GM18909 (cell line): ENCODE measurements around the gene GNG7.
A peak's percentile ranks its signal among the peaks of the same experiment; 100 is the strongest.
"Not testable (repeated sequence)": the region's sequence is repeated elsewhere in the genome, so short reads cannot be mapped to it uniquely, and the experiment has no call there.

ENCODE experiments used
- ATAC-seq: cut with Tn5 transposase; IDR thresholded peaks from one replicate; pipeline ENCODE4 v1.9.1; 2021; ENCODE audit warnings: mild to moderate bottlenecking; ENCODE audit not compliant: unreplicated experiment, poor library complexity

The GNG7 gene

DNA sequence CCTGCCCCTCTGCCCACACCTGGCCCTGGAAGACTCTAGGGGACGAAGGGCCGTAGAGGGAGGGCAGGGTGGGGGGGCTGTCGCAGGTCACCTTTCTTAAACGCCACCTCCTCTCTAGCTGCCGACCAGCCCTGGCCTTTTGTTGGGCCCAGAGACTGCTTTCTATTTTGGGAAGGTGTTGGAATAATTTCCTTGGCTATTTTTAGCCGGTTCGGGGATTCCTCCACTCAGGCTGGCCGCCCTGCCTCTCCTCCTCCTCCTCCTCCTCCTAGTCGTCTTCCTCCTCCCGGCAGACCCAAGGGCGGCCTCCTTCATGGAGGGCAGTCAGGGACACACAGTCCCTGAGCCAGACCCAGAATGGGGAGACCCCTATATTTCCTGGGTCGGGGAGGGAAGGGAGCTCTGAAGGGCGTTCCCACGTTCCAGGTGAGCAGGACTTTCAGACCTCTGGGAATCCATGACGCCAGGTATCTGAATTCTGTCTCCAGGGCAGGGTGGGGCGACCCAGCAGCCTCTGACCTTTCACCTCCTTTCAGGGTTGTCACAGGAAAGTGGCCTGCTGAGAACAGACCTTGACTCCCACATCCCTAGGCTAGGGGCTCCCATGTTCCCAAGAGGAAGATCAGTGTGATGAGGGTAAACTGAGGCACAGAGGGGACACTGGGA lies 206.7 kb downstream of the GNG7 start:
- ATAC-seq, result no peak

DNA sequence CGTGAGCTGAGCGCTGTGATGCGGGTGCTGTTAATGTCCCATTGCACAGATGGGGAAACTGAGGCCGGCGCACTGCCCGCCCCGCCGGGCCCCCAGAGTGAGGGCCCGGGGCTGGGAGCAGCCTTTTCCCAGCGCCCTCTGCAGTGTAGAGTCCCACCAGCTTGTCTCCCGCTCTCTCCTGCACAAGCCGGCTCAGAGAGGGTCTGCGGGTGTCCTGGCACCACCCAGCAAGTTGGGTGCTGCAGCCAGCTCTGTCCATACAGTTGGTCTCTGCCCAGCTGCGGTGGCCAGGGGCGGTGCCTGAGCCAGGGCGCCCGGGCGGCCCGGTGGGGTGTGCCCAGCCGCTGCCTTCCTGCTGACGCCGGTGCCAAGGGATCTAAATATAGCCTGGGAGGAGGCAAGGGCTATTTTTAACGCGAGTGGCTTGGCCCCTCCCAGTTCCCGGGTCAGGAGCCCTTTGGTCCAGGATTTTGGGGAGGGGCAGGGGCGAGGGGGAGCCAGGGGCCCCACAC lies 207.3 kb downstream of the GNG7 start:
- no peak for ATAC-seq

DNA sequence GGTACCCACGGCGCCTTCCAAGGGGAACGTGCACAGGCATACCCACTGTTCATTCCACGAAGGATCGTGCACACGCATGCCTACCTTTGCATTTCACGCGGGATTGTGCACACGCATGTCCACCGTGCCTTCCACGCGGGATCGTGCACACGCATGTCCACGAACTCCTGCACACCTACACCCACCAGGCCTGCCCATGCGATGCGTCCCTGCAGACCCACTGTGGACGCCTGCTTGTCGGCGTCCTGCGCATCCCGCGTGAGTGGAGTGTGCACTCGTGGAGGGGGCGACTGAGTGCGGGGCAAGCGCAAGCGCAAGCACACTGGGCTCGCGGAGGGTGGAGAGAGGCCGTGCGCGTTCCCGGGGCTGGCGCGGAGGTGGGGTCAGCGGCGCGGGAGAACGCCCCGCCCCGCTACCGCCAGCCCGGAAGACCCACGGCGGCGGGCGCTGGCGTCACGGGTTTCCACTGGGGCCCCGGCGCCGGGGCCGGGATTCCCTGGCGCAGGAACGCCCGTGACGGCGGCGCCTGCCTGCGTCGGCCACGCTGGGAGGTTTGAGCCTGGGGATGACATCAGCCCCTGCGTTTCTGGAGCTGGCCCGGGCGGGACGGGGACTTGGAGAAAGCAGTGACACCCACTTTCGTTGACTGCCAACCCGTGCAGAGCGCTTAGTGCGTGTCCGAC lies 207.9 kb downstream of the GNG7 start:
- ATAC-seq, result peak; percentile 59

DNA sequence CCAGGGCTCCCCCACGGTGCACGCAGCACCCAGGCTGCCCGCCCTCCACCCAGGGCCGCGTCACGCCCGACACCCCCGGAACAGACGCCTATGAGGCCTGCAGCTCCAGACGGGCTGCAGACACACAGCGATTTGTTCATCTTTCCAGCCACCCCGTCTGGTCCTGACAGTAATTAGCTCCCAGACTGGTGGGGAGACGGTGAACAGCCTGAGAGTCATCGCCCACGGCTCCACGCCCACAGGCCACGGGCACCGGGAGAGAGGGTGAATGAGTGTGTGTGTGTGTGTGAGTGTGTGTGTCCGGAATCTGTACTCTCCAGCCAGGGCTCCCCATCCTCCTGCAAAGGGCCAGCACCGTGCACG lies 208.4 kb downstream of the GNG7 start:
- ATAC-seq, result no peak

DNA sequence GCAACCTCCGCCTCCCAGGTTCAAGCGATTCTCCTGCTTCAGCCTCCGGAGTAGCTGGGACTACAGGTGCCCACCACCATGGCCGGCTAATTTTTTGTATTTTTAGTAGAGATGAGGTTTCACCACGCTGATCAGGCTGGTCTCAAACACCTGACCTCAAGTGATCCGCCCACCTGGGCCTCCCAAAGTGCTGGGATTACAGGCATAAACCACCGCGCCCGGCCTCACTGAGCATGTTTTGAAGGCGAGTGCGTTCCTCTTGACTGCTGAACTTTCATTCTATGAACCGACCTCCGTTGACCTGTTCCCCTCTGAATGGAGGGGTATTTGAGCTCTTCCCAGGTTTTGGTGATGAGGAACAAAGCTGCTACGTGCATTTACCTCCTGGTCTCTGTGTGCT lies 209.0 kb downstream of the GNG7 start:
- not testable (repeated sequence) for ATAC-seq

DNA sequence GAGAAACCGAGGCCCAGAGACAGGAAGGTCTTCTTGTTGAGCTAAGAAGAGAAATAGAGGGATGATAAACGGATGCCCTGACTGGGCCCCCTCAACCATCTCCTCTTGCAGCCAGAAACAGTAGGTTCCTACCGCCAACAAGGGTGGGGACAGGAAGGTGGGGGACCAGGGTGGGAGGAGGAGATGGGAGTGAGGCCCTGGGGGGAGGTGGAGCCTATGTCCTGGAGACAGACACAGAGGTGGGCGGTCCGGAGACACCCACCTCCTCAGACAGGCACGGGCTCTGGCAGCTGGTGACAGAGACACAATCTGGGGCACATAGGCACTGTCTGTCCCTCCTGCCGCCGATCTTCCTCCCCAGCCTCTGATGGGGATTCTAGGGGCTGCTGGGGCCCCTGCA lies 209.6 kb downstream of the GNG7 start:
- no peak for ATAC-seq

DNA sequence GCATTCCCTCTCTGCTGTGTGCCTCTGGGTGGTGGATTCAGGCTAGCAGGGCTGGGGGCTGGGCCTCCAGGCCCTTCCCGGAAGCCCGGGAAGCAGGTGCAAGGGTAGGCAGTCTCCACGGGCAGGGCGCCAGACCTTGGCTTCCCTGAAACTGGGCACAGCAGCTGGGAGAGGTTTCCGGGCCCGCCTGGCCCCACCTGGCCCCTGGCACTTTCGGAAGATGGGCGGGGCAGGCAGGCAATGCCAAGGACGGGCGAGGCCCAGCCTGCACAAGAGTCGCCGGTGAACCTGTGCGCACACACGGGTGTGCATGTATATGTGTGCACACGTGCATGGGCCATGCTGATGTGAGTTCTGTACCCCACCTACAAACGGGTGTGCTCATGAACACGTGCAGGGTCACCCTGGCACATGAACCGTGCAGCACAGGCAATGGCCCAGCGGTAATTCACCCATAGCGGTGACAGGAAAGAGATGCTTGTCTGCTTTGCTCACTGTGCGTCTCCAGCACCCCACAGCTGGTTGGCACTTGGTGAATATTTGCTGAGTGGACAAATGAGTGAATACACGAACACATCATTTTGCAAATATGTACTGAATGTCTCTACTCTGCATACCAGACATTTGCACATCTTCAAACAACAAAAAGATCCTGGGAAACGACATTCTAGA lies 211.2 kb downstream of the GNG7 start:
- no peak for ATAC-seq

DNA sequence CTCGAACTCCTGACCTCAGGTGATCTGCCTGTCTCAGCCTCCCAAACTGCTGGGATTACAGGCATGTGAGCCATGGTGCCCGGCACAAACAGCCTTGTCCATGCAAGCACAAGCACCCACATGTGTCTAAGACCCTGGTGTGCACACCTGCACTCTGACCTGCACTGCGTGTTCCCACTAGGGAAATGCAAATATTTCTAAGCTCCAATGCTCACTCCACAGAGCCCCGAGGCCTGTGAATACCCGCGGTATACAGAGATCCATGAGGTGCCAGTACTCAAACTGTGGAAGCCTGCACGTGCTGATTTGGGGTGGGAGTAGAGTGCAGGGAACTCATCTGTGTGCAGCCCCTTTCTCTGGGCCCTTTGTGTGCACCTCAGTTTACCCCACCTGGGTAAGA lies 211.8 kb downstream of the GNG7 start:
- no peak for ATAC-seq

DNA sequence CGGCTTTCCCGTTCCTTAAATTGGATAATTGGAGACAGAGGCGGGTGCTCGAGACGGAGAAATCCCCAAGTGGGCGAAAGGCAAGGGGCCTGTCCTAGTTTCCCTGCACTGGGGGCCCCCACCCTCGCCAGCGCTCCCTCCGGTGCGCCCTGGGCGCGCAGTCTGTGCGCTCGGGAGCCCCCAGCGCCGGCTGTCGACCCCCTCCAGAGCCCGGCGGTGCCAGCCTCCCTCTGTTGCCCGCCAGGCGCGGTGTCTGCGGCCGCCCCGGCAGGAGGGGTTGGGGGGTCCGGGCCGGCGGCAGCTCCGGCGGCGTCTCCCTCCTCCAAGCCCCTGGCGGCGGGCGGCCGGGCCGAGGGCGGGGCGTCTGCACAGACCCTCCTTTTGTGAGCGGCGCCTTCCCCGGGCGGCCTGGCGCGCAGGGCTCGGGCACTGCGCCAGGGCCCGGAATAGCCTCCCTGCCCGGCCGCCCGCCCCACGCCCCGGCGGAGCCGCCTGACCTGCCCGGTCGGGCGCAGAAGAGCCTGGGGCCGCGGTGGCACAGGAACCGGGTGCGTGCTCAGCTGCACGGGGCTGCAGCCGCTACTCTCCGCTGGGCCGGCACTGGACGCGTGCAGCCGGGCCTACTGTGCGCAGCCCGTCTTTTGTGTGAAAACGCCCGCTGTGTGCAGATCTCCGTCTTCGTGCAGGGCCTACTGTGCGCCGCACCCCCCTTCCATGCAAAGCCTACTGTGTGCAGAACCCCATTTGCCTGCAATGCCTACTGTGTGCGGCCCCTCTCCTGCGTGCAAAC lies 213.4 kb downstream of the GNG7 start:
- ATAC-seq, result no peak

DNA sequence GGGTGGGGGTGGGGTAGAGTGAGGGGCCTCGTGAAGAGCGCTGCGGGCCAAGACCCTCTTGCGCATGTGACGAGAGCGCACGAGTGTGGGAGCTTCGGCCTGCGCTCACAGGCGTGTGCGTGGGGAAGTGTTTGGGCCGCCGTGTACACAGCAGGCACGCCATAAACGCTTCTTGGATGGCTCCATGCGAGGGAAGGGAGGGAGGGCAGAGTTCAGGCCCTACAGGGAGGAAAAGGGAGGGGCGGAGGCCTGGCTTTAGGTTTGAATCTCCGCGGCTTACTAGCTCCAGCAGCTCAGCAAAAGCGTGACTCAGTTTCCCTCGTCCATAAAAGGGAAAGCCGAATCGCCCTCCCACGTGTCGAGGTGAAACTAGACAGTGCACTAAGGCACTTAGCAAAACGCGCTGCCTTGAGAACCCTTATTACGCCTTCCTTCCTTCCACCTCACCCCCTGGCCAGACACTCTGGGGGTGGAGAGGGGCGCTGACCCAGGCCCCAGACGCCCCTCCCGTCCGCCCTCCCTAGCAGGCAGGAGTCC lies 214.0 kb downstream of the GNG7 start:
- no peak for ATAC-seq

DNA sequence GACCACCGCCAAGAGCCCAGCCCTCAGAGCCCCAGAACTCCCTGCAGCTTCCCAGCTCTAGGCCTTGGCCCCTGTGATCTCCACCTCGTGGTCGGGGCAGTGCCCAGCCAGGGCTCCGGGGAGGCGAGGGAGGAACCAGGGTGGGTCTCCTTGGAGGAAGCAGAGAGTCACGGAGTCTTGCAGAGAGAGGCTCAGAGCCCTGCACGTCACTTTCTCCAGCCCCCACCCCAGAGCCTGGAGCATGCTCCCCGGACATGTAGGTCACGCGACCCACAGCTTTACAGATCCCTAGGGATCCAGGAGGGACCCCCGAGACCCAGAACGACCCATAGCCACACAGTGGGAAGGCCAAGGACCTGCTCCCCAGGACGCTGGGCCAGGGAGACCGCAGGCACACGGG lies 214.7 kb downstream of the GNG7 start:
- ATAC-seq, result no peak

DNA sequence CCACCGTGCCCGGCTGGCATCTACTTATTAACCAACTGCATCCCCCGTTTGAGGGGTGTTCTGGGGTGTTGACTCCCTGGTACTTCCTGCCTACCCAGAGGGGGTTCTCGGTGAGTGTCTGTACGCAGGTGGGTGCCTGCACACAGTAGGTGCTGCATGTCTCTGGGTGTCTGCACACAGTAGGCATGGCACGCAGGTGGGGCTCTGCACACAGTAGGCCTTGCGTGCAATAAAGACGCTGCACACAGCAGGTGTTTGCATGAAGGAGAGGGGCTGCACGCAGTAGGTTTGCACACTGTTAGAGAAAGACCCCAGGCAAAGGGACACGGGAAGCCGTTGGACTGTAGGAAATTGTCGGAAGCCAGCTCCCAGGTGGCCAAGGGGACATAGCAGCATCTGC lies 215.4 kb downstream of the GNG7 start:
- no peak for ATAC-seq

DNA sequence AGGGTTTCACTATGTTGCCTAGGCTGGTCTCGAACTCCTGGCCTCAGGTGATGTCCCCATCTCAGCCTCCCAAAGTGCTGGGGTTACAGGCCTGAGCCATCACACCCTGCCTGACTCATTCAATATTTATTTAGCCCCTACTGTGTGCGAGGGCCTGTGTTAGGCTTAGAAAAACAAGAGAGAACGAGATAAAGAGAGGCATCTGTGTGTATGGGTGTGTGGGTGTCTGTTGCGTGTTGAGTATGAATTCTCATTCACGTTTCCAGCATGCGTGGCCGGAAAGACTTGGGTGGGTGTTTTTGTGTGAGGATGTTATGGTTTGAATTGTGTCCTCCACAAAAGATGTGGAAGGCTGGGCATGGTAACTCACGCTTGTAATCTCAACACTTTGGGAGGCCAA lies 217.1 kb downstream of the GNG7 start:
- no peak for ATAC-seq

DNA sequence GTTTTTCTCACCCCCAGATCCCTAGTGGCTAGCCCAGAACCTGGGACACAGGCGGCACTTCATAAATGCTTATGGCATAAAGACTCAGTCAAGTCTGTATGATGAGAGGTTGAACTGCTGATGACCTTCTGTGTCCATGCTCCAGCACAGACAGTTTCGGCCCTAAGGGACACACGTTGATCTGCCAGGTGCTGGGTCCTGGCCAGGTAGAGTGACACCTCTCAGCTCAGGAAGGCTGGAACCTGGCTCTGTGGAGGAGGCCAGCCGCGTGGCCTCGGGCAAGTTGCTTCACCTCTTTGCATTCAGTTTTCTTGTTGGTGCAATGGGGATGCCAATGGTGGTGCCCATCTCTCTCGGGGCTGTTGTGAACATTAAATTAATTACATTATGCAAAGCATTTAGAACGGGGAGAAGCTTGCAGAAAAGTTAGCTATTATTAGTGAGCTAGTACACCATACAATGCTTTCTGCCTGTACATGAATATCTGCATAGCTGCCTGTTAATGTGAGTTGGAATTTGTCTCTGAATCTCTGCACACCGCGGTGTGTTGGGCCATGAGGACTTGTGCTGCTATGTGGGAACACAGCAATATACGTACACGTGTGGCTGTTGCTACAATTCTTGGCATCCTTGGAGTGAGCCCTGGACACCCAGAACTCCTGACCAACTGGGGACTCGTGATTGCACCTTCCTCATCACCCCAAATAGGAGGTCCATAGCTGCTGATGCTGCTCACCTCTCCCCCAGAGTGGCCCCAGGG lies 218.1 kb downstream of the GNG7 start:
- ATAC-seq, result no peak

DNA sequence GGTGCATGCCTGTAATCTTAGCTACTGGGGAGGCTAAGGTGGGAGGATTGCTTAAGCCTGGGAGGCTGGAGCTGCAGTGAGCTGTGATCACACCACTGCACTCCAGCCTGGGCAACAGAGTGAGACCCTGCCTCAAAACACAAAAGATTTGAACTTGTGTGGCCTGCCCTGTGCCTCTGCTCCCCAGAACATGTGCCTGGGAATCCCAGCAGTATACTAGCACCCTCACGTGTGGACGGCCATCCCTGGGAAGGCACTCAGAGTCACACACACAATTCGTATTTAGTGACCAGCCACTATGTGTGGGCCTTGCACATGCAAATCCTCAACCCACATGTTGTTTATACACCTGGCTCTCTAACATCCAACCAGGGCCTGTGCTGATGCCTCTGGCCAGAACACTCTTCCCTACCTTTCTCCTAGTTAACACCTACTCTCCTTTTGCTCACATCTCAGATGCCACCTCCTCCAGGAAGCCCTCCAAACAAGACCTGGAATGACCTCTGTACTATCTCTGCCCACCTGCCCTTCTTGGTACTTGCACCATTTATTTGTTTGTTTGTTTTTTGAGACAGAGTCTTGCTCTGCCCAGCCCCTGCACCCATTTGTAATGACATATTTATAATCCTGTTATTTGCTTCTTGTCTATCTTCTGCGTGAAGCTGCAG lies 218.9 kb downstream of the GNG7 start:
- no peak for ATAC-seq

DNA sequence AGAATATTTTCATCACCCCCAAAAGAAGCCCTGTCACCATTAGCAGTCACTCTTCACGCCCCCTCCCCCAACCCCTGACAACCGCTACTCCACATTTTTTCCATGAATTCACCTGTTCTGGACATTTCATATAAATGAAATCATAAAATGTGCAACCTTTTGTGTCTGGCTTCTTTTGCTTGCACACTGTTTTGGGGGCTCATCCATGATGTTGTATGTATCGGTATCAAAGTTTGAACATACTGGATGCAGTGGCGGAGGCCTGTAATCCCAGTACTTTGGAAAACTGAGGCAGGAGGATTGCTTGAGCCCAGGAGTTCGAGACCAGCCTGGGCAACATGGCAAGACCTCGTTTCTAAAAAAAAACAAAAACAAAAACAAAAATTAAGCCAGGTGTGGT lies 219.4 kb downstream of the GNG7 start:
- ATAC-seq, result no peak

DNA sequence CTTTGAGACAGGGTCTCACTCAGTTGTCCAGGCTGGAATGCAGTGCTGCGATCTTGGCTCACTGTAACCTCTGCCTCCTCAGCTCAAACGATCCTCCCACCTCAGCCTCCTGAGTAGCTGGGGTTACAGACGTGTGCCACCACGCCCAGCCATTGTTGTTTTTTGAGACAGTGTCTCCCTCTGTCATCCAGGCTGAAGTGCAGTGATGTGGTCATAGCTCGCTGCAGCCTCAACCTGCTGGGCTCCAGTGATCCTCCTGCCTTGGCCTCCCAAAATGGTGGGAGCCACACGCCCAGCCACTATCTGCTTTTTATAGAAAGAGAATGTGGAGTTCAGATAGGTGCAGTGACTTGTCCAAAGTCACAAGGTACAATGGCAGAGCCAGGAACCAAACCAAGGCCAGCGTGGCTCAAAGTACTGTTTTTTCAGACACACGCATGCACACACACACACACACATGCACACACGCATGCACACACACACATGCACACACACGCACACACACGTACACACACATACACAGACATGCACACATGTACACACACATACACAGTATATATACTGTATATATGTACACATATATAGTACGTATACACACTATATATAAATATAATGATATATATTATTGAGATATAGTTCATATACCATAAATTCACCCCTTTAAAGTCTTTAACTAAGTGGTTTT lies 220.0 kb downstream of the GNG7 start:
- no peak for ATAC-seq

DNA sequence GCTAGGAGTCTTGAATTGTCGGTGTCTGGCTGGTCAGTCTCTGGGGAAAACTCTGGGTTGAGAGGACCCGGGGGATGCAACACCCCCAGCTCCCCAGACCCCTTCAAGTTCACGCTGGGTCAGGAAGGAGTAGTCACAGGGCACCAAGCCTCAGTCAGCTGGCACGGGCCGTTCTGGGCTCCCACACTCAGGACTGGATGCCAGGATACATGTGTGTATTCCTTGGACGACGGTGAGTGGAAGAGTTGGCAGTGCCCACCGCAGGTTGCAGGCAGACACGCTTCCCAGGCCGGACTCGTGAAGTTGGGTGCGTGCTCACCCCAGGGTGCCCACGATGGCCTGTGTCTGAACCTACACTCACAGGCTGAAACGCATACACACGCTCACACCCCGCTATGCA lies 221.0 kb downstream of the GNG7 start:
- no peak for ATAC-seq
